SK-N-SH (cell line): ENCODE results near the gene TOX2. TPM values are rescaled to one million over a fixed set of nuclear protein-coding genes. Genes with fewer than 3 reads are reported as not detected.

Experiments
- CTCF ChIA-PET: fragments of 300-600, 350-600 bp; formaldehyde crosslinking; extraction: SDS; loops from one replicate; lab custom pipeline; 2021; lab: Yijun Ruan, JAX
- POLR2A ChIA-PET: fragments of 350-600 bp; sonication (Branson Sonifier 250); formaldehyde crosslinking; extraction: SDS; loops from one replicate; lab custom pipeline; 2020; ENCODE audit warnings: antibody characterized with exemption, inconsistent platforms; lab: Yijun Ruan, JAX
- DNase-seq: peaks from one replicate; pipeline ENCODE4 v3.0.0; 2012
- H2AFZ ChIP-seq: fragments of 200-600 bp; sonication (generic); 2 replicates; pipeline ENCODE4 v1.8.1; 2016; ENCODE audit warnings: antibody characterized with exemption, mild to moderate bottlenecking, low read depth
- H3F3A ChIP-seq: fragments of 200-600 bp; sonication (generic); replicated peaks from 2 replicates; pipeline ENCODE3; 2016; ENCODE audit warnings: antibody characterized with exemption, mild to moderate bottlenecking; ENCODE audit not compliant: insufficient read depth
- H3K27ac ChIP-seq, 2 experiments: fragments of 200-500 bp in 1 of 2; fragments of 200-600 bp in 1 of 2; sonication (Bioruptor generic) in 1 of 2; sonication (generic), shearing (Covaris generic) in 1 of 2; 2 replicates each; pipeline versions ENCODE4 v1.5.1 to v1.6.1; 2014 to 2016; ENCODE audit warnings: low read depth in 2 of 2, inconsistent platforms in 1 of 2, low read length in 1 of 2, mild to moderate bottlenecking in 1 of 2, mixed read lengths in 1 of 2
- H3K27me3 ChIP-seq: fragments of 200-600 bp; sonication (generic), shearing (Covaris generic); 2 replicates; pipeline ENCODE4 v1.6.1; 2016; ENCODE audit warnings: mixed run types; ENCODE audit not compliant: insufficient read depth
- H3K36me3 ChIP-seq, 2 experiments: fragments of 200-500 bp in 1 of 2; fragments of 200-600 bp in 1 of 2; sonication (Bioruptor generic) in 1 of 2; sonication (generic) in 1 of 2; replicated peaks in 1 of 2; 2 replicates each; pipeline versions ENCODE3 to v1.5.1; 2014 to 2016; ENCODE audit warnings: low read length in 1 of 2, mild to moderate bottlenecking in 1 of 2; ENCODE audit not compliant: insufficient read depth in 2 of 2, control insufficient read depth in 1 of 2
- H3K4me1 ChIP-seq, 2 experiments: fragments of 200-500 bp in 1 of 2; fragments of 200-600 bp in 1 of 2; sonication (Bioruptor generic) in 1 of 2; sonication (generic), shearing (Covaris generic) in 1 of 2; 2 replicates each; pipeline versions ENCODE4 v1.5.1 to v1.6.1; 2014 to 2016; ENCODE audit warnings: low read depth in 1 of 2, low read length in 1 of 2, mixed run types in 1 of 2; ENCODE audit not compliant: insufficient read depth in 2 of 2, control insufficient read depth in 1 of 2
- H3K4me2 ChIP-seq: fragments of 200-600 bp; sonication (generic), shearing (Covaris generic); 2 replicates; pipeline ENCODE4 v1.6.1; 2017; ENCODE audit warnings: mixed run types
- H3K4me3 ChIP-seq, 2 experiments: fragments of 200-500 bp in 1 of 2; fragments of 200-600 bp in 1 of 2; sonication (Bioruptor generic) in 1 of 2; sonication (generic), shearing (Covaris generic) in 1 of 2; 2 replicates each; pipeline versions ENCODE4 v1.5.1 to v1.8.1; 2014 to 2016; ENCODE audit warnings: low read depth in 2 of 2, inconsistent platforms in 1 of 2, low read length in 1 of 2, mild to moderate bottlenecking in 1 of 2, mixed read lengths in 1 of 2, moderate library complexity in 1 of 2
- H3K79me2 ChIP-seq: fragments of 200-600 bp; sonication (generic); 2 replicates; pipeline ENCODE4 v1.8.1; 2017; ENCODE audit warnings: mild to moderate bottlenecking; ENCODE audit not compliant: insufficient read depth
- H3K9ac ChIP-seq: fragments of 200-600 bp; sonication (generic); 2 replicates; pipeline ENCODE4 v1.6.1; 2017; ENCODE audit warnings: mixed run types
- H3K9me2 ChIP-seq: fragments of 200-600 bp; sonication (generic); 2 replicates; pipeline ENCODE4 v1.6.1; 2017; ENCODE audit warnings: mixed run types
- H3K9me3 ChIP-seq: fragments of 200-600 bp; sonication (generic); 2 replicates; pipeline ENCODE4 v1.6.1; 2017; ENCODE audit warnings: mixed run types, mild to moderate bottlenecking, moderate library complexity
- H4K20me1 ChIP-seq: fragments of 200-600 bp; sonication (generic); 2 replicates; pipeline ENCODE4 v1.6.1; 2017; ENCODE audit warnings: mild to moderate bottlenecking, mixed run types; ENCODE audit not compliant: insufficient read depth
- CHD2 ChIP-seq: fragments of 150-350 bp; IDR thresholded peaks from 2 replicates; pipeline ENCODE4 v1.6.1; 2018; ENCODE audit warnings: low read length; ENCODE audit not compliant: partially characterized antibody
- ELF1 ChIP-seq: IDR thresholded peaks from 2 replicates; pipeline ENCODE4 v1.4.0; 2012
- EP300 ChIP-seq, 2 experiments: IDR thresholded peaks; 2 replicates each; pipeline versions ENCODE4 v1.4.0 to v1.6.1; 2012; ENCODE audit warnings: borderline replicate concordance in 1 of 2, low read depth in 1 of 2, low read length in 1 of 2
- EZH2phosphoT487 ChIP-seq: fragments of 200-600 bp; sonication (generic); IDR thresholded peaks from 2 replicates; pipeline ENCODE4 v1.6.1; 2017; ENCODE audit warnings: low read depth, mixed run types, mild to moderate bottlenecking, antibody characterized with exemption, moderate library complexity, borderline replicate concordance
- FOXJ3 ChIP-seq: sonication (generic); formaldehyde crosslinking; IDR thresholded peaks from 2 replicates; pipeline ENCODE4 v1.5.1; 2020; ENCODE audit warnings: mild to moderate bottlenecking, missing genetic modification reagents
- GABPA ChIP-seq: IDR thresholded peaks from 2 replicates; pipeline ENCODE4 v1.4.0; 2012; ENCODE audit warnings: low read depth, mild to moderate bottlenecking
- GATA2 ChIP-seq: sonication (generic); formaldehyde crosslinking; IDR thresholded peaks from 2 replicates; pipeline ENCODE4 v1.5.0; 2020; ENCODE audit warnings: mild to moderate bottlenecking, missing genetic modification reagents
- MAX ChIP-seq: IDR thresholded peaks from 2 replicates; pipeline ENCODE4 v1.4.0; 2012; ENCODE audit warnings: low read depth
- MEF2A ChIP-seq: IDR thresholded peaks from 2 replicates; pipeline ENCODE4 v1.4.0; 2012; ENCODE audit warnings: low read depth, borderline replicate concordance
- NRF1 ChIP-seq: IDR thresholded peaks from 2 replicates; pipeline ENCODE4 v1.6.1; 2012; ENCODE audit warnings: low read depth, mild to moderate bottlenecking, low read length
- PBX3 ChIP-seq: IDR thresholded peaks from 2 replicates; pipeline ENCODE4; 2012
- RAD21 ChIP-seq: IDR thresholded peaks from 2 replicates; pipeline ENCODE4 v1.6.1; 2012; ENCODE audit warnings: mild to moderate bottlenecking, low read length
- RCOR1 ChIP-seq: fragments of 150-350 bp; IDR thresholded peaks from 2 replicates; pipeline ENCODE4 v1.6.1; 2017; ENCODE audit warnings: antibody characterized with exemption, low read length
- RFX5 ChIP-seq: IDR thresholded peaks from 2 replicates; pipeline ENCODE4 v1.6.1; 2012; ENCODE audit warnings: mild to moderate bottlenecking, improper control_type of control experiment, low read length
- SIN3A ChIP-seq: IDR thresholded peaks from 2 replicates; pipeline ENCODE4 v1.6.1; 2012; ENCODE audit warnings: low read depth, mild to moderate bottlenecking, low read length, moderate library complexity, borderline replicate concordance
- TEAD4 ChIP-seq: IDR thresholded peaks from 2 replicates; pipeline ENCODE4 v1.4.0; 2012; ENCODE audit warnings: mild to moderate bottlenecking, borderline replicate concordance; ENCODE audit not compliant: insufficient read depth
- USF1 ChIP-seq: IDR thresholded peaks from 2 replicates; pipeline ENCODE4 v1.4.0; 2012; ENCODE audit warnings: low read depth, borderline replicate concordance
- USF2 ChIP-seq: fragments of 150-350 bp; IDR thresholded peaks from 2 replicates; pipeline ENCODE4 v1.6.1; 2017; ENCODE audit warnings: antibody characterized with exemption, low read length, low read depth, borderline replicate concordance
- YY1 ChIP-seq: IDR thresholded peaks from 2 replicates; pipeline ENCODE4 v1.4.0; 2012; ENCODE audit warnings: low read depth, mild to moderate bottlenecking
- WGBS: methylation state at CpG from one replicate; pipeline ENCODE4 v1.1.6; 2017; ENCODE audit warnings: low lambda C conversion rate; 5-methylcytosine and 5-hydroxymethylcytosine counted together
- polyA plus RNA-seq, 3 experiments: library from polyadenylated mRNA; depleted of rRNA; stranded (reverse); fragments of >200 nt; gene quantifications; 2 replicates each; pipeline ENCODE4 v1.2.3, GENCODE V29; 2012

The TOX2 gene
- polyA plus RNA-seq, 1 of the 3 experiments (the other 2 are of a cell fraction): 15.4 TPM

- Histone ChIP-seq H2AFZ (no peak overlapping the region), H3K4me2 (no peak overlapping the region), H3K4me3 (no peak overlapping the region), H3F3A (peaks cover 10% of the 10 kb centered on the region), H3K9me2 (no peaks in the 10 kb centered on the region), H3K27me3 (no peaks in the 10 kb centered on the region), H4K20me1 (no peaks in the 10 kb centered on the region), H3K36me3 (no peaks in the 10 kb centered on the region), H3K4me1 (peaks cover 30 to 34% of the 10 kb centered on the region in 2 experiments; a peak in 2 of 4 replicates), H3K79me2 (no peaks in the 10 kb centered on the region), H3K27ac (no peak overlapping the region), H3K9me3 (no peaks in the 10 kb centered on the region), H3K9ac (no peak overlapping the region)
- WGBS: 88% methylated on average over 7 of the region's 9 CpGs
- POLR2A ChIA-PET: no interaction called here
- DNase-seq: no peak
- CTCF ChIA-PET: interaction anchor here (0.8 kb wide), 1 partner anchor 8 kb away, joined by 3 read pairs; no protein-coding TSS in a partner anchor
- TF ChIP-seq FOXJ3 (CRISPR knock-in tag): no peak
- TF ChIP-seq ELF1: no peak
- TF ChIP-seq EZH2phosphoT487: no peak
- TF ChIP-seq USF2: no peak
- TF ChIP-seq, all 33 proteins: peak for 0
Measured at GRCh38 chr20:43946659-43947315, 32.1 kb downstream of the TOX2 start.

- Histone ChIP-seq H3K36me3 (no peaks in the 10 kb centered on the region), H3K27ac (no peak overlapping the region), H3K9ac (no peak overlapping the region), H3K9me2 (no peaks in the 10 kb centered on the region), H4K20me1 (no peaks in the 10 kb centered on the region), H3K4me2 (no peak overlapping the region), H3K4me1 (peaks cover 25 to 34% of the 10 kb centered on the region in 2 experiments; a peak in 2 of 4 replicates), H3K79me2 (no peaks in the 10 kb centered on the region), H3K27me3 (no peaks in the 10 kb centered on the region), H3K4me3 (no peak overlapping the region), H2AFZ (no peak overlapping the region), H3K9me3 (no peaks in the 10 kb centered on the region), H3F3A (peaks cover 8% of the 10 kb centered on the region)
- no peak for TF ChIP-seq NRF1
- no peak for TF ChIP-seq TEAD4
- no peak for TF ChIP-seq YY1
- TF ChIP-seq ELF1: no peak
- no peak for TF ChIP-seq GATA2
- TF ChIP-seq GABPA: no peak
- TF ChIP-seq CHD2: no peak
- TF ChIP-seq MEF2A: no peak
- TF ChIP-seq SIN3A: no peak
- TF ChIP-seq PBX3: no peak
- no peak for TF ChIP-seq EP300 (IDR thresholded peaks at IDR 0.05; ENCODE audit: borderline replicate concordance in 1 of 2, low read depth in 1 of 2, low read length in 1 of 2)
- no peak for TF ChIP-seq MAX
- no peak for TF ChIP-seq RAD21
- TF ChIP-seq RCOR1: no peak
- TF ChIP-seq RFX5: no peak
- TF ChIP-seq USF1: no peak
- DNase-seq: no peak
- WGBS: 96% methylated on average over 6 of the region's 6 CpGs
- CTCF ChIA-PET: interaction anchor here (0.6 to 0.8 kb wide), 2 partner anchors 9 to 181 kb away, joined by 3 read pairs; no protein-coding TSS in a partner anchor
- POLR2A ChIA-PET: no interaction called here
Measured at GRCh38 chr20:43947316-43947710, 32.7 kb downstream of the TOX2 start.
